HCT116 (cell line): ENCODE data around the gene BBIP1.

Source experiments
- ATF3 ChIP-seq: IDR thresholded peaks from 2 replicates; pipeline ENCODE4 v1.6.1; 2012
- CBX3 ChIP-seq: IDR thresholded peaks from 2 replicates; pipeline ENCODE4 v1.6.1; 2012; ENCODE audit warnings: low read depth
- CEBPB ChIP-seq: IDR thresholded peaks from 2 replicates; pipeline ENCODE4 v1.6.1; 2012; ENCODE audit warnings: low read depth
- POLR2A ChIP-seq: IDR thresholded peaks from 2 replicates; pipeline ENCODE4 v1.7.0; 2011; ENCODE audit warnings: borderline replicate concordance; ENCODE audit not compliant: insufficient read depth, insufficient read length; ENCODE audit errors: extremely low read depth
- POLR2AphosphoS5 ChIP-seq: IDR thresholded peaks from 2 replicates; pipeline ENCODE4 v1.6.1; 2011; ENCODE audit warnings: mild to moderate bottlenecking, low read depth, low read length, moderate library complexity
- SP1 ChIP-seq: IDR thresholded peaks from 2 replicates; pipeline ENCODE4 v1.6.1; 2012; ENCODE audit warnings: low read depth
- ZFX ChIP-seq: fragments of 450-650 bp; IDR thresholded peaks from 2 replicates; pipeline ENCODE4 v1.6.1; 2017
- ZNF274 ChIP-seq: fragments of 200-500 bp; sonication (Bioruptor generic); IDR thresholded peaks from 2 replicates; pipeline ENCODE4 v1.6.1; 2014; ENCODE audit warnings: mild to moderate bottlenecking, low read depth, low read length, inconsistent platforms
- TF ChIP-seq, protein P1 (sequence below), 3 experiments: fragments of 200-600 bp in 1 of 3; sonication (generic) in 1 of 3; IDR thresholded peaks in 2 of 3; conservative IDR thresholded peaks in 1 of 3; 2 replicates each; pipeline ENCODE4 v1.5.1; 2012 to 2017; ENCODE audit warnings: low read depth in 2 of 3, low read length in 2 of 3, antibody characterized with exemption in 1 of 3, borderline replicate concordance in 1 of 3, control low read depth in 1 of 3, mild to moderate bottlenecking in 1 of 3, mixed read lengths in 1 of 3, mixed run types in 1 of 3, moderate library complexity in 1 of 3; ENCODE audit not compliant: insufficient read depth in 1 of 3
- TF ChIP-seq, protein P2 (sequence below): IDR thresholded peaks from 2 replicates; pipeline ENCODE4 v1.6.1; 2012; ENCODE audit warnings: low read depth

- TF ChIP-seq, protein P1, sequence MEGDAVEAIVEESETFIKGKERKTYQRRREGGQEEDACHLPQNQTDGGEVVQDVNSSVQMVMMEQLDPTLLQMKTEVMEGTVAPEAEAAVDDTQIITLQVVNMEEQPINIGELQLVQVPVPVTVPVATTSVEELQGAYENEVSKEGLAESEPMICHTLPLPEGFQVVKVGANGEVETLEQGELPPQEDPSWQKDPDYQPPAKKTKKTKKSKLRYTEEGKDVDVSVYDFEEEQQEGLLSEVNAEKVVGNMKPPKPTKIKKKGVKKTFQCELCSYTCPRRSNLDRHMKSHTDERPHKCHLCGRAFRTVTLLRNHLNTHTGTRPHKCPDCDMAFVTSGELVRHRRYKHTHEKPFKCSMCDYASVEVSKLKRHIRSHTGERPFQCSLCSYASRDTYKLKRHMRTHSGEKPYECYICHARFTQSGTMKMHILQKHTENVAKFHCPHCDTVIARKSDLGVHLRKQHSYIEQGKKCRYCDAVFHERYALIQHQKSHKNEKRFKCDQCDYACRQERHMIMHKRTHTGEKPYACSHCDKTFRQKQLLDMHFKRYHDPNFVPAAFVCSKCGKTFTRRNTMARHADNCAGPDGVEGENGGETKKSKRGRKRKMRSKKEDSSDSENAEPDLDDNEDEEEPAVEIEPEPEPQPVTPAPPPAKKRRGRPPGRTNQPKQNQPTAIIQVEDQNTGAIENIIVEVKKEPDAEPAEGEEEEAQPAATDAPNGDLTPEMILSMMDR (IDR thresholded peaks at IDR 0.05 in 2 of 3, conservative IDR thresholded peaks at IDR 0.05 in 1 of 3; ENCODE audit: borderline replicate concordance in 1 of 3, insufficient read depth in 1 of 3, low read depth in 2 of 3, low read length in 2 of 3), result no peak
- no peak for TF ChIP-seq ZFX
- no peak for TF ChIP-seq SP1
- no peak for TF ChIP-seq CEBPB
- TF ChIP-seq POLR2A, result no peak
- no peak for TF ChIP-seq CBX3
- TF ChIP-seq, protein P2, sequence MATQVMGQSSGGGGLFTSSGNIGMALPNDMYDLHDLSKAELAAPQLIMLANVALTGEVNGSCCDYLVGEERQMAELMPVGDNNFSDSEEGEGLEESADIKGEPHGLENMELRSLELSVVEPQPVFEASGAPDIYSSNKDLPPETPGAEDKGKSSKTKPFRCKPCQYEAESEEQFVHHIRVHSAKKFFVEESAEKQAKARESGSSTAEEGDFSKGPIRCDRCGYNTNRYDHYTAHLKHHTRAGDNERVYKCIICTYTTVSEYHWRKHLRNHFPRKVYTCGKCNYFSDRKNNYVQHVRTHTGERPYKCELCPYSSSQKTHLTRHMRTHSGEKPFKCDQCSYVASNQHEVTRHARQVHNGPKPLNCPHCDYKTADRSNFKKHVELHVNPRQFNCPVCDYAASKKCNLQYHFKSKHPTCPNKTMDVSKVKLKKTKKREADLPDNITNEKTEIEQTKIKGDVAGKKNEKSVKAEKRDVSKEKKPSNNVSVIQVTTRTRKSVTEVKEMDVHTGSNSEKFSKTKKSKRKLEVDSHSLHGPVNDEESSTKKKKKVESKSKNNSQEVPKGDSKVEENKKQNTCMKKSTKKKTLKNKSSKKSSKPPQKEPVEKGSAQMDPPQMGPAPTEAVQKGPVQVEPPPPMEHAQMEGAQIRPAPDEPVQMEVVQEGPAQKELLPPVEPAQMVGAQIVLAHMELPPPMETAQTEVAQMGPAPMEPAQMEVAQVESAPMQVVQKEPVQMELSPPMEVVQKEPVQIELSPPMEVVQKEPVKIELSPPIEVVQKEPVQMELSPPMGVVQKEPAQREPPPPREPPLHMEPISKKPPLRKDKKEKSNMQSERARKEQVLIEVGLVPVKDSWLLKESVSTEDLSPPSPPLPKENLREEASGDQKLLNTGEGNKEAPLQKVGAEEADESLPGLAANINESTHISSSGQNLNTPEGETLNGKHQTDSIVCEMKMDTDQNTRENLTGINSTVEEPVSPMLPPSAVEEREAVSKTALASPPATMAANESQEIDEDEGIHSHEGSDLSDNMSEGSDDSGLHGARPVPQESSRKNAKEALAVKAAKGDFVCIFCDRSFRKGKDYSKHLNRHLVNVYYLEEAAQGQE, result no peak
- TF ChIP-seq POLR2AphosphoS5, result no peak
- no peak for TF ChIP-seq ZNF274
- no peak for TF ChIP-seq ATF3
These were observed 32.4 kb upstream of the BBIP1 start for GRCh38 chr10:110951381-110951780.
